NCI-H1417 (cell line): ENCODE data around the gene LRRC8D.

ENCODE experiments used
- DNase-seq, 3 experiments: peaks; one replicate each; lab custom pipeline; 2025; lab: John Stamatoyannopoulos, UW

Gene LRRC8D

DNA sequence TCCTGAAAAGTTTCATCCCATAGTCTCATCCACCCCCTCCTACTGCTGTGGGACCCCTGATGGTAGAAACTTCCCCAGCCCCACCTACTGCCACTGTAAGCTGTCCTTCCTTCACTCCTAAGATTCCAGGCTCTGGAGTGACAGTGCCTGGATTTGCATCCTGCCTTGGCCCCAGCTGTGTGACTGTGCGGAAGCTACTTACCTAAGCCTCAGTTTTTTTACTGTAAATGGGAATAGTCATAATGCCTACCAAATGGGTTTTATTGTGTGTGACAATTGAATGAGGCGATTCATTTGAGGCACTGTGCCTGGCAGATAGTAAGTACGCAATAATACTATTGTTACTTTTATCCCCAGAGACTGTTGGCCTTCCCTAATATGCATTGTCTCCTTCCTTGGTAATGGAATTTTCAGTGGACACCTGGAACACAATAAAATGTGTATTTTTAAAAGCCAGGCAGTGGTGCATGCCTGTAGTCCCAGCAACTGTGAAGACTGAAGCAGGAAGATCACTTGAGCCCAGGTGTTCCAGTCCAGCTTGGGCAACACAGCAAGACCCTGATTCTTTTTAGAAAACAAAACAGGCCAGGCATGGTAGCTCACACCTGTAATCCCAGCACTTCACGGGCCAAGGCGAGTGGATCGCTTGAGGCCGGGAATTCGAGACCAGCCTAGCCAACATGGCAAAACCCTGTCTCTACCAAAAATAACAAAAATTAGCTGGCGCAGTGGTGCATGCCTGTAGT lies 119.0 kb downstream of the LRRC8D start:
- no peak for DNase-seq

DNA sequence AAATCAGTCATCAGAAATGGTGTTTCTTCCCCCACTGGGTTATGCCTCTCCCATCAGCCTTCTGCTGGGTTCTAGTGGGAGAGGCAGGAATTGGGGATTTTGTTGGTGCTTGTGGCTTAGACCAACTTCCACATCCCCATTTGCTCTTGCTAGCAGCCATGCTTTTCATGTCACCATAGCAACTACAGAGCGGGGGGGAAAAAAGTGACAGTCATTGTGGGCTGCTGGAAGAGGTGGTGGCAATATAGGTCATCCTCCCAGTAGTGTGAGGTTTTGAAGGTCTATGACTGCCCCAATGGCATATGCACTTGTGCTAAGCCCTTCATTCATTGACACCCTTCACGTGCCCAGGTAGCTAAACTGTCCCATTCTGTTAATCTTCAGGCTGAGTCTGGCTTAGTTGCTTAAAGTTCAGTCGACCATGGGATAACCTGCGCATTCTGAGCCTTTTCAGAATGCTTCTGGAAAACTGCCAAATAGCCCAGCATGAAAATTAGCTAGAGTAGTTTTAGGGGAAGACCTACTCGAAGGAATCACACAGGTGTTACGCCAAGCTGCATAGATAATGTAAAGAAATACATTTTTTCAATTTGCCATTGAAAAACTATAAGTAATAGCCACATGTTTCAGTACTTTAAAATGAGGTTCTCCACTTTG lies 120.4 kb downstream of the LRRC8D start:
- peak; percentile 9 to 19 (median 16) for DNase-seq

DNA sequence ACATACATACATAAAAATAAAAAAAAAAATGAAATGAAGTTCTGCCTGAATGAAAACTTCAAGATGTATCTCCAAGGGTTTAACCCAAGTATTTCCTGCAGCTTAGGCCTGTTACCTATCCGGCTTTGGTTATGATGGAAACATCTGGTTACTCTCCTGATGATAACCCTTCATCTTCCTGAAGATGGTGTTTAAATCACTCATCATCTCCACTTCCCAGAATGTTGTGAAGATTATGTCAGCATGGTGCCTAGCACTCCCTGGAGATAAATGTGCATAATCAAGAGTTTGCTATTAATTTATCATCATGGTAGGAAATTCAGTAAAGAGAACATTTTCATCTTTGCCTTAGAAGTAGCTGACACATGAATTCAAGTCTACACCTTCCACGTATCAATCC lies 121.2 kb downstream of the LRRC8D start:
- no peak for DNase-seq

- DNase-seq: no peak
These were observed 122.2 kb downstream of the LRRC8D start for GRCh38 chr1:89942825-89943658.

GRCh38 chr1:89943846-89944781 lies 123.3 kb downstream of the LRRC8D start:
- DNase-seq: no peak

- no peak for DNase-seq
These were observed 125.1 kb downstream of the LRRC8D start for GRCh38 chr1:89945852-89946476.

GRCh38 chr1:89946532-89946931 lies 125.7 kb downstream of the LRRC8D start:
- DNase-seq: no peak

DNA sequence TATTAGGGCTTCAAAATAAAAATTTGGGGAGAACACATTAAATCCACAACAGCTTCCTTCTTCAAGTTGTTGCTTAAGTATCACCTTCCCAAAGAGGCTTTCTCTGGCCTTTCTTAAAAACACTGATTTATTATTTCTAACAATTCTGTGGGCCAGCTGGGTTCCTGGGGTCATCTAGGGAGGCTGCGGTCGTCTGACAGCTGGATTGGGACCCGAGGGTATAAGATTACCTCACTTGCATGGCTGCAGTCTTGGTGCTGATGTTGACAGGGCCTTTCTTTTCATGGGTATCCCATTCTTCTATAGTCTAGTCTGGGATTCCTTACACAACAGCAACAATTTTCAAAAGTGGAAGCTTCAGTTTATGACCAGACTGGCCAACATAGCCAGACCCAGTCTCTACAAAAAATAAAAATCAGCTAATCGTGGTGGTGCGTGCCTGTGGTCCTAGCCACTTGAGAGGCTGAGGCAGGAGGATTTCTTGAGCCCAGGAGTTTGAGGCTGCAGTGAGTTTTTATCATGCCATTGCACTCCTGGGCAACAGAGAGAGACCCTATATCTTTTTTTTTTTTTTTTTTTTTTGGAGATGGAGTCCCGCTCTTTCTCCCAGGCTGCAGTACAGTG lies 128.0 kb downstream of the LRRC8D start:
- DNase-seq: no peak

DNA sequence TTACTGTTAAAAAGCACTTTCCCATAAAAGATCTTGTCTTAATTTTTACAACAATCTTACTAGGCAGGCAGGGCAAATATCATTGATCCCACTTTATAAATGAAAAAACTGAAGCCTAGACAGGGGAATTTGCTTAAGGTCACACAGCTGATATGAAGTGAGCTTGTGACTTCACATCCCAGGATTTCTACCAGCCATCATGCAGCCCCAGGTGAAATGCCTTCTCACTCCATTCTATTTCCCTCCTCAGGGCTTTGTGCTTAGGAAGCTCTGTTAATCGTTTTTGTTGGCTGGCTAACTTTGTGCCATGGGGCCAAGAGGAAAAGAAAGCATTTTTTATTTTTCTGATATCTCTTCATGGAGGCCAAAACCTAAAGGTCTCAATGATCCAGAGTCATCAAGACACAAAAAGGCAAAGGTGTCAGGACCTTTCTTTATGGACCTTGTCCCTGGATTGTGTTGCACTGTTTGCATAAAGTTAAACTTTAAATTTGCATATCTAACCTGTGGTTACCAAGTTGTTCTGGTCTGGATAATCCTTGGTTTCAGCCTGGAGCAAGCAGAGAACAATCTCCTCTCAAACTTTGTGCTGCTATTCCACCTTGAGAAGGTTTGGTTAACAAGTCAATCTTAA lies 129.3 kb downstream of the LRRC8D start:
- no peak for DNase-seq

GRCh38 chr1:89950703-89951102 lies 129.9 kb downstream of the LRRC8D start:
- DNase-seq: no peak

DNA sequence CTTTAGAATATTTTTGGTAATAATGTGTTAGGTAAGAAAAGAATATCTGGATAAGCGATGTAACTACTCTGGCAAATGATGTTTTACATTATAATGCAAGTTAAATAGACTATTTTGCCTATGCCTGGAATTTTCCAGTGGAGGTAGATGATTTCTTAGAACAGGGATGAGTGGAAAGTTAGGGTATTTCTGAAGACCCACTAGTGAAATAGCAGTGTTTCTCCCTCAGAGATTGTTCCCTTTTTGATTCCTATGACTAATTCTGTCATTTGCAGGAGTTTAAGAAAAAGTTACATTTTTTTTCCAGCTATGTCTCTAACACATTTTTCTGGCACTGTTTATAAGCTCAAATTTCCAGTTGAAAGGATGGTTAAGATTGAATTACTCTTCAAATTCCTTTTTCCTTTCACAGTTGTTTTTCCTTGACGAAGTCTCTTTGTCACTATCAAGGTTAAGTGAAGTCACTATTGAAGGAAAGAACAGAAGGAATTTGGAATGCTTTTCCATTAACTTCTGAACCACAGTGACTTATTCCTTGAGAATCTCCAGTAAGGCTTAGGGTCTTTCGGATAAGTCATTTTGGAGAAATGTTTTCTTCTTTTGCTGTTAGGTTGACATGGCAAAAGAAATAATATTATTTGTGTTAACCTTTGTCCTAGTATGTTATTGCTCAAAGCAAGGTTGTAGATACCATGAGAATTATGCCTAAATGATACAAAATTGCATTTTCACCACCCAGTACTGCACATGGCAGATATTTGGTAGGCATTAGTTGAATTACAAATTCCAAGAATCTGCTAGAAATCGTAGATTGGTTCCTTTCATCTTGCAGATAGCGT lies 131.2 kb downstream of the LRRC8D start:
- DNase-seq: no peak

- no peak for DNase-seq
These were observed 131.8 kb downstream of the LRRC8D start for GRCh38 chr1:89952605-89953130.

GRCh38 chr1:89953131-89953626 lies 132.3 kb downstream of the LRRC8D start:
- peak in 2 of 3 experiments; percentile 19 to 54 for DNase-seq

DNA sequence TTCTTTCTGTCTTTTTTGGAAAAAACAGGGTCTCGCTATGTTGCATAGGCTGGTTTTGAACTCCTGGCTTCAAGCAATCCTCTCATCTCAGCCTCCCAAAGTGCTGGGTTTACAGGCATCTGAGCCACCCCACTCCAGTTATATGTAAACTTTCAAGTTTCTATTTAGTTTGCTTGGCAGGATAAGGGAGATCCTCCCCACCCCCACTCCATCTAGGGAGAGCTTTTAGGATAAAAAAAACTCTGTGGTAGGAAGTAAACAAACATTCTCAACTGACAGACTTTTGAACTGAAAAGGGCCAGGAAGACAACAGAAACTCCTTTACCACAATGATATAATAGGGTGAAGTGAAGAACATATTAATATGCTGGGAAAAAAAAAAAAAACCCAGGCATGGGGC lies 133.1 kb downstream of the LRRC8D start:
- no peak for DNase-seq

- DNase-seq: no peak
These were observed 133.6 kb downstream of the LRRC8D start for GRCh38 chr1:89954401-89954800.

- no peak for DNase-seq
These were observed 134.7 kb downstream of the LRRC8D start for GRCh38 chr1:89955311-89956205.

DNA sequence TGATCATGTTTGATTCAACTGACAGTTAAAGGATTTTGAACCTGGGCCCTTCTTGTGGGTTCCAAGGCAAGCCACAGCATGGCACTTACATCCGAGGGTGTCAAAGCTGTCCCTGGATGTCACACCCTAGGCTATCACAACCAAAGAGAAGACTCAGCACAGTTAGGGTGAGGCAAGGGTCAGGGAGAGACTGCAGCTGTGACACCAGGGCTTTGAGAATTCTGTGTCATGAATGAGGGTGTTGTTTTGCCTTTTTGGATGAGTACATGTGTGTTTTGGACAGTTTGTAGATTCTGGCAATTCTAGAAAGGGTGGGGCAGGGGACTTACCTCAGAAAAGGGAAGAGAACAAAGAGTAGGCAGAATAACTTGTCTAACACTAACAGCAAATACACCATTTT lies 136.3 kb downstream of the LRRC8D start:
- no peak for DNase-seq
